Nephron (organoid): ENCODE results near the gene RIPK4.

Experiments
- H3K27ac Mint-ChIP-seq, 3 experiments: 2 replicates each; pipeline ENCODE4 v1.8.0; 2020; ENCODE audit warnings: mixed read lengths in 3 of 3, mild to moderate bottlenecking in 2 of 3, moderate library complexity in 1 of 3
- H3K27me3 Mint-ChIP-seq: 2 replicates; pipeline ENCODE4 v1.8.0; 2021; ENCODE audit warnings: low read depth, mild to moderate bottlenecking, moderate library complexity, mixed read lengths
- H3K36me3 Mint-ChIP-seq: 2 replicates; pipeline ENCODE4 v1.8.0; 2020; ENCODE audit warnings: low read depth, mixed read lengths
- H3K4me1 Mint-ChIP-seq: 2 replicates; pipeline ENCODE4 v1.8.0; 2020; ENCODE audit warnings: mixed read lengths
- H3K4me3 Mint-ChIP-seq, 3 experiments: 2 replicates each; pipeline ENCODE4 v1.8.0; 2020; ENCODE audit warnings: mild to moderate bottlenecking in 3 of 3, mixed read lengths in 3 of 3, moderate library complexity in 2 of 3
- H3K9me3 Mint-ChIP-seq: 2 replicates; pipeline ENCODE4 v1.8.0; 2020; ENCODE audit warnings: mixed read lengths
- TF ChIP-seq, protein P1 (sequence below), 3 experiments: fragments of 200-600 bp; sonication (generic); IDR thresholded peaks; one replicate each; pipeline ENCODE4 v1.5.0; 2021; ENCODE audit warnings: antibody characterized with exemption in 3 of 3; ENCODE audit not compliant: unreplicated experiment in 3 of 3

The RIPK4 gene

GRCh38 chr21:41740604-41741252 lies 26.1 kb downstream of the RIPK4 start:
- Mint-ChIP-seq H3K4me1 (peaks cover 6% of the 10 kb centered on the region), H3K9me3 (peaks cover 16% of the 10 kb centered on the region), H3K36me3 (peaks cover 62% of the 10 kb centered on the region), H3K4me3 (no peak overlapping the region), H3K27me3 (peaks cover 19% of the 10 kb centered on the region), H3K27ac (no peak overlapping the region)
- TF ChIP-seq, protein P1, sequence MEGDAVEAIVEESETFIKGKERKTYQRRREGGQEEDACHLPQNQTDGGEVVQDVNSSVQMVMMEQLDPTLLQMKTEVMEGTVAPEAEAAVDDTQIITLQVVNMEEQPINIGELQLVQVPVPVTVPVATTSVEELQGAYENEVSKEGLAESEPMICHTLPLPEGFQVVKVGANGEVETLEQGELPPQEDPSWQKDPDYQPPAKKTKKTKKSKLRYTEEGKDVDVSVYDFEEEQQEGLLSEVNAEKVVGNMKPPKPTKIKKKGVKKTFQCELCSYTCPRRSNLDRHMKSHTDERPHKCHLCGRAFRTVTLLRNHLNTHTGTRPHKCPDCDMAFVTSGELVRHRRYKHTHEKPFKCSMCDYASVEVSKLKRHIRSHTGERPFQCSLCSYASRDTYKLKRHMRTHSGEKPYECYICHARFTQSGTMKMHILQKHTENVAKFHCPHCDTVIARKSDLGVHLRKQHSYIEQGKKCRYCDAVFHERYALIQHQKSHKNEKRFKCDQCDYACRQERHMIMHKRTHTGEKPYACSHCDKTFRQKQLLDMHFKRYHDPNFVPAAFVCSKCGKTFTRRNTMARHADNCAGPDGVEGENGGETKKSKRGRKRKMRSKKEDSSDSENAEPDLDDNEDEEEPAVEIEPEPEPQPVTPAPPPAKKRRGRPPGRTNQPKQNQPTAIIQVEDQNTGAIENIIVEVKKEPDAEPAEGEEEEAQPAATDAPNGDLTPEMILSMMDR (IDR thresholded peaks at IDR 0.05; ENCODE audit: unreplicated experiment in 3 of 3), result no peak

DNA sequence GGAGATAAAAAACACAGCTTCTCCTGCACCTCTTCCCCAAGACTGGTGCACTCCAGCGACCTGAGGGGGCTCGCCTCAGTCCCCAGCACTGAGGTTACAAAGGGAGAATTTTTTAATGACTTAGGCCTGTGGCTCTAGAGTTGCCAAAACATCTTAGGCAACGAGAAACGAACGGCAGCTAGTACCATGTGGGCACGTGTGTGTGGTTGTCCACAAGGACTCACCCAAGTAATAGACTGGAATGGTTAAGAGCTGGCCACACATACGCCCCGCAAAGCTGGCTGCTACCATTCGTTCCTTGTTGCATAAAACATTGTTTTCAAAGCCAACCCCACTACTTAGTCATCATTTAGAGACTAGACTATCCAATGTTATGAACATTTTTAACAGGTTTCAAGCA lies 26.9 kb downstream of the RIPK4 start:
- Mint-ChIP-seq H3K36me3 (peaks cover 60% of the 10 kb centered on the region), H3K4me1 (peaks cover 6% of the 10 kb centered on the region), H3K27me3 (peaks cover 18% of the 10 kb centered on the region), H3K27ac (no peak overlapping the region), H3K4me3 (no peak overlapping the region), H3K9me3 (peaks cover 20% of the 10 kb centered on the region)
- TF ChIP-seq, protein P1 (IDR thresholded peaks at IDR 0.05; ENCODE audit: unreplicated experiment in 3 of 3), result no peak

DNA sequence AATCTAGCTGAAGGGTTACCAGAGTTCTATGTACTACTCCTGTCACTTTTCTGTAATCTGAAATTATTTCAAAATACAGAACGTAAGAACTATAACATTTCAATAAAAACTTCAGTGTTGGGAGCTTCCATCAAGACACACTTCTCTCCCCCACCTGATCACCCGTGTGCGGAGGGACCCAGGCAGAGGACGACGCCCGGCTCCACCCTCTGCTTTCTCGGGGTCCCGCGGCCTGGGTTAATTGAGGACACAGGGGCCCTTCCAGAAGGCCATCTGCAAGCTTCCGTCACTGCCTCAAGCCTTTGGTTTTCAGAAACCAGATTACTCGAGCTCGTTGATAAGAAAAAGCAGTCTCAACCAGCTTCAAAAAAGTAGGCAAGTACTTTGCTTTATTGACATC lies 27.8 kb downstream of the RIPK4 start:
- peaks cover 60% of the 10 kb centered on the region for H3K36me3 Mint-ChIP-seq
- peaks cover 21% of the 10 kb centered on the region for H3K9me3 Mint-ChIP-seq
- TF ChIP-seq, protein P1 (IDR thresholded peaks at IDR 0.05; ENCODE audit: unreplicated experiment in 3 of 3), result no peak
- H3K27ac Mint-ChIP-seq, result no peak overlapping the region
- H3K4me3 Mint-ChIP-seq, result no peak overlapping the region
- no peaks in the 10 kb centered on the region for H3K4me1 Mint-ChIP-seq
- H3K27me3 Mint-ChIP-seq, result peaks cover 20% of the 10 kb centered on the region

- Mint-ChIP-seq H3K4me3 (no peak overlapping the region), H3K27me3 (peaks cover 25% of the 10 kb centered on the region), H3K36me3 (peaks cover 57% of the 10 kb centered on the region), H3K4me1 (no peaks in the 10 kb centered on the region), H3K9me3 (peaks cover 27% of the 10 kb centered on the region), H3K27ac (no peak overlapping the region)
- TF ChIP-seq, protein P1 (IDR thresholded peaks at IDR 0.05; ENCODE audit: unreplicated experiment in 3 of 3), result no peak
Measured at GRCh38 chr21:41737651-41738324, 29.1 kb downstream of the RIPK4 start.

- H3K9me3 Mint-ChIP-seq, result peaks cover 36% of the 10 kb centered on the region
- H3K4me1 Mint-ChIP-seq, result no peaks in the 10 kb centered on the region
- H3K4me3 Mint-ChIP-seq, result no peak overlapping the region
- H3K27me3 Mint-ChIP-seq, result peaks cover 28% of the 10 kb centered on the region
- H3K36me3 Mint-ChIP-seq, result peaks cover 49% of the 10 kb centered on the region
- TF ChIP-seq, protein P1 (IDR thresholded peaks at IDR 0.05; ENCODE audit: unreplicated experiment in 3 of 3), result no peak
- no peak overlapping the region for H3K27ac Mint-ChIP-seq
Measured at GRCh38 chr21:41736423-41736822, 30.4 kb downstream of the RIPK4 start.
